ENCODE measurements around the gene PHACTR4. TPM values are rescaled to one million over a fixed set of nuclear protein-coding genes. Genes with fewer than 3 reads are reported as not detected.

Gene PHACTR4
- total and polyA plus RNA-seq, 9 of the 15 experiments (the other 6 are each of a cell fraction or from before 2014, with no cell fraction given), result 6.4 to 43.6 (median 14.2) TPM

DNA sequence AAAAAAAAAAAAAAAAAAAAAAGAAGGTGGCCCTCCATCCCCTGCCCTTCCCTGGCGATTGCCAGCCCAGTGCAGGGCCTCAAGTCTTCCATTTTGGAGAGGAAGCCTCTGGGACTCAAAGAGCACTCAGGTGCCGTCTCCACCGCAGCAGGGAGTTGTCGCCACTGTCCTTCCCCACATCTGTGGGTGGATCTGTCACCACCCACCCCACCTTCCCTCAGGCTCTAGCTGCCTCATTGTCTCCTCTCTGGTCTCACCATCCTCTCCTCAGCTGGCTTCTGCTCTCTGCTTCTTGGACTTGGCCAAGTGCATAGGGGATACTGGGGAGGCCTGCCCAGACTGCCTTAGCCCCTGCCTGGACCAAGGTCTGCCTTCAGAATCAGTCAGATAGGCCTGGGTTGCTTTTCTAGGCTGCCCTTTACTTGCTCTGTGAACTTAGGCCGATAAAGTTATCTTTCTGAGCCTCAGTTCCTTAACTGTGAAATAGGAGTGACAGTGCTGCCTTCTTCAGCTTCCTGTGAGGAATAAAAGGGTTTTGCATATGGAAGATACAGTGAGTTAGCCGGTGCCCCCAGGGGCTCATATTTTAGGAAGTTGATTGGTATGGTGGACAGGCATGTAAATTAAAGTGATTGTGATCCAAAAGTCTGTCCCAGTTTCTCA lies 152.1 kb downstream of the PHACTR4 start (continued):
- TF ChIP-seq ZNF318 (IDR thresholded peaks at IDR 0.05; ENCODE audit: borderline replicate concordance in 1 of 2, low read depth in 1 of 2) (no peak), ZNF23 (CRISPR knock-in tag; IDR thresholded peaks at IDR 0.05) (no peak), MLLT1 (IDR thresholded peaks at IDR 0.05) (no peak), JUN (IDR thresholded peaks at IDR 0.05; ENCODE audit: borderline replicate concordance, low read depth, low read length) (no peak), JUN (CRISPR knock-in tag; IDR thresholded peaks at IDR 0.05; ENCODE audit: borderline replicate concordance) (no peak), TRIM24 (IDR thresholded peaks at IDR 0.05) (no peak), SRSF9 (IDR thresholded peaks at IDR 0.05; ENCODE audit: borderline replicate concordance, low read depth, low read length) (no peak), CGGBP1 (CRISPR knock-in tag; IDR thresholded peaks at IDR 0.05) (no peak), KDM4B (IDR thresholded peaks at IDR 0.05; ENCODE audit: borderline replicate concordance in 2 of 2, low read depth in 1 of 2) (no peak), ZNF347 (CRISPR knock-in tag; IDR thresholded peaks at IDR 0.05; ENCODE audit: low read depth) (no peak), JUNB (CRISPR knock-in tag; conservative IDR thresholded peaks at IDR 0.05) (no peak), CBFA2T2 (conservative IDR thresholded peaks at IDR 0.05) (no peak)
- TF ChIP-seq, protein P1, sequence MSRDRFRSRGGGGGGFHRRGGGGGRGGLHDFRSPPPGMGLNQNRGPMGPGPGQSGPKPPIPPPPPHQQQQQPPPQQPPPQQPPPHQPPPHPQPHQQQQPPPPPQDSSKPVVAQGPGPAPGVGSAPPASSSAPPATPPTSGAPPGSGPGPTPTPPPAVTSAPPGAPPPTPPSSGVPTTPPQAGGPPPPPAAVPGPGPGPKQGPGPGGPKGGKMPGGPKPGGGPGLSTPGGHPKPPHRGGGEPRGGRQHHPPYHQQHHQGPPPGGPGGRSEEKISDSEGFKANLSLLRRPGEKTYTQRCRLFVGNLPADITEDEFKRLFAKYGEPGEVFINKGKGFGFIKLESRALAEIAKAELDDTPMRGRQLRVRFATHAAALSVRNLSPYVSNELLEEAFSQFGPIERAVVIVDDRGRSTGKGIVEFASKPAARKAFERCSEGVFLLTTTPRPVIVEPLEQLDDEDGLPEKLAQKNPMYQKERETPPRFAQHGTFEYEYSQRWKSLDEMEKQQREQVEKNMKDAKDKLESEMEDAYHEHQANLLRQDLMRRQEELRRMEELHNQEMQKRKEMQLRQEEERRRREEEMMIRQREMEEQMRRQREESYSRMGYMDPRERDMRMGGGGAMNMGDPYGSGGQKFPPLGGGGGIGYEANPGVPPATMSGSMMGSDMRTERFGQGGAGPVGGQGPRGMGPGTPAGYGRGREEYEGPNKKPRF (IDR thresholded peaks at IDR 0.05; ENCODE audit: low read depth, low read length), result no peak
- TF ChIP-seq, protein P2, sequence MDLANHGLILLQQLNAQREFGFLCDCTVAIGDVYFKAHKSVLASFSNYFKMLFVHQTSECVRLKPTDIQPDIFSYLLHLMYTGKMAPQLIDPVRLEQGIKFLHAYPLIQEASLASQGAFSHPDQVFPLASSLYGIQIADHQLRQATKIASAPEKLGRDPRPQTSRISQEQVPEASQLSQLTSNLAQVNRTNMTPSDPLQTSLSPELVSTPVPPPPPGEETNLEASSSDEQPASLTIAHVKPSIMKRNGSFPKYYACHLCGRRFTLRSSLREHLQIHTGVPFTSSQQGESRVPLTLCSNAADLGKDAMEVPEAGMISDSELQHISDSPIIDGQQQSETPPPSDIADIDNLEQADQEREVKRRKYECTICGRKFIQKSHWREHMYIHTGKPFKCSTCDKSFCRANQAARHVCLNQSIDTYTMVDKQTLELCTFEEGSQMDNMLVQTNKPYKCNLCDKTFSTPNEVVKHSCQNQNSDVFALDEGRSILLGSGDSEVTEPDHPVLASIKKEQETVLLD (IDR thresholded peaks at IDR 0.05), result 0 out of 2 replicates have a peak, but pooled peaks have one; percentile 41

All from K562 (cell line).